Activated CD4-positive, alpha-beta memory T cell treated with anti-CD3 and anti-CD28 coated beads for 36 hours (primary cell): ENCODE data around the gene PDLIM5. TPM values are rescaled to one million over a fixed set of nuclear protein-coding genes. Genes with fewer than 3 reads are reported as not detected.

Experiments
- CTCF ChIA-PET: fragments of 350-600 bp; sonication (Branson Sonifier 250); formaldehyde crosslinking; loops from one replicate; lab custom pipeline; 2021; ENCODE audit warnings: antibody characterized with exemption, inconsistent platforms; lab: Charles Lee
- POLR2A ChIA-PET: fragments of 350-600 bp; sonication (Branson Sonifier 250); formaldehyde crosslinking; loops from one replicate; lab custom pipeline; 2021; ENCODE audit warnings: antibody characterized with exemption; lab: Charles Lee
- DNase-seq: peaks from one replicate; pipeline ENCODE4 v3.0.0-alpha.2; 2020
- H3K27ac Mint-ChIP-seq: one replicate; pipeline ENCODE4 v1.8.0; 2021; ENCODE audit warnings: mixed read lengths
- H3K27me3 Mint-ChIP-seq: one replicate; pipeline ENCODE4 v1.8.0; 2021; ENCODE audit warnings: mixed read lengths
- H3K36me3 Mint-ChIP-seq: one replicate; pipeline ENCODE4 v1.8.0; 2021; ENCODE audit warnings: mixed read lengths
- H3K4me1 Mint-ChIP-seq: one replicate; pipeline ENCODE4 v1.8.0; 2021; ENCODE audit warnings: low read depth, mixed read lengths
- H3K4me3 Mint-ChIP-seq: one replicate; pipeline ENCODE4 v1.8.0; 2021; ENCODE audit warnings: mild to moderate bottlenecking, mixed read lengths
- H3K9me3 Mint-ChIP-seq: one replicate; pipeline ENCODE4 v1.8.0; 2021; ENCODE audit warnings: mixed read lengths
- intact Hi-C: fragments of 100-400 bp; cut with micrococcal nuclease; formaldehyde crosslinking; loops from one replicate; pipeline ENCODE4 v1.15.1; 2023
- total RNA-seq, 2 experiments: library from RNA; stranded (reverse); gene quantifications; one replicate each; pipeline ENCODE4 v1.2.3, GENCODE V29; 2021

The PDLIM5 gene
- total RNA-seq, 2 experiments from 2014 or later, result 23.8 to 26.3 TPM

DNA sequence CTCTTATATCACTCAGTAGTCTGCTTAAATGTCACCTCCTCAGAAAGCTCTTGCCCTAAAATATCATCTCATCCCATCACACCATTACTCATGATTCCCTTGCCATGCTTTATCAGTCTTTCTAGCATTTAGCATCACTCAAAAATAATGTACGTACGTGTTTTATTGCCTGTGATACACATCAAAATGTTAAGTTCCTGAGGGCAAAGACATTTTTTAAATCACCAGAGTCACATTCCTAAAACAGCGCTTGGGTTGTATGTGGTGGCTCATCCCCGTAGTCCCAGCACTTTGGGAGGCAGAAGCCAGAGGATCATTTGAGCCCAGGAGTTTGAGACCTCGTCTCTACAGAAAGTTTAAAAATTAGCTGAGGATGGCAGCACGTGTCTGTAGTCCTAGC is 21.3 kb upstream of the PDLIM5 start:
- POLR2A ChIA-PET, result no interaction called here
- H3K9me3 Mint-ChIP-seq, result peaks cover 20% of the 10 kb centered on the region
- intact Hi-C loops, result no loop called here
- no peak for DNase-seq
- peaks cover 5% of the 10 kb centered on the region for H3K27me3 Mint-ChIP-seq
- peaks cover 4% of the 10 kb centered on the region for H3K36me3 Mint-ChIP-seq
- CTCF ChIA-PET, result interaction anchor here (1.2 kb wide), 1 partner anchor 24 kb away, joined by 5 read pairs; no protein-coding TSS in a partner anchor
- no peaks in the 10 kb centered on the region for H3K4me1 Mint-ChIP-seq
- no peak overlapping the region for H3K27ac Mint-ChIP-seq
- no peak overlapping the region for H3K4me3 Mint-ChIP-seq

DNA sequence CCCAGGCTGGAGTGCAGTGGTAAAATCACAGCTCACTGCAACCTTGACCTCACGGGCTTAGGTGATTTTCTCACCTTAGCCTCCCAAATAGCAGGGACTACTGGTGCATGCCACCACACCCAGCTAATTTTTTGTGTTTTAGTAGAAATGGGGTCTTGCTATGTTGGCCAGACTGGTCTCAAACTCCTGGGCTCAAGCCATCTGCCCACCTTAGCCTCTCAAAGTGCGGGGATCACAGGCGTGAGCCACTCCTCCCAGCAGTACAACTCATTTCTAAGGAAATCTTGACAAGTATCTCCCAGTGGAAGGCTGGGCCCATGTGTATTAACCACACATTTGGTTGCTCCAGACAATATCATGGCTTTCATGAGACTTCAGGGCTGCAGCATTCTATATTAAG is 20.4 kb upstream of the PDLIM5 start:
- ChIA-PET POLR2A (no interaction called here), CTCF (interaction anchor here (1.2 to 2.2 kb wide), 2 partner anchors 24 to 25 kb away, joined by 5 to 18 read pairs; no protein-coding TSS in a partner anchor)
- Mint-ChIP-seq H3K4me3 (no peak overlapping the region), H3K9me3 (peaks cover 13% of the 10 kb centered on the region), H3K27me3 (peaks cover 5% of the 10 kb centered on the region), H3K4me1 (no peaks in the 10 kb centered on the region), H3K27ac (no peak overlapping the region), H3K36me3 (peaks cover 2% of the 10 kb centered on the region)
- DNase-seq, result no peak
- intact Hi-C loops, result no loop called here

DNA sequence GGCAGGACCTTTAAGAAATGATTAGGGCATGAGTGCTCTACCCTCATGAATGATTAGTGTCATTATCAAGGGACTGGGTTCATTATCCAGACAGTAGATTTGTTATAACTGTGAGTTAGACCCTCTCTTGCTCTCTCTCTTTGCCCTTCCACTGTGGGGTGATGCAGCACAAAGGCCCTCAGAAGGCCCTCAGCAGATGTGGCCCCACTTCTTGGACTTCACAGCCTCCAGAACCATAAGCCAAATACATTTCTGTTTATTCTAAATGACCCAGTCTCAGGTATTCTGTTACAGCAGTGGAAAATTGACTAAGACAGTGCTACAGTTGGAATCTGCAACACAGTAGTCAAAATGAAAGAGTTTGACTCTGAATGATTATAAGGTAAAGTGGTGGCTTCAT is 17.2 kb upstream of the PDLIM5 start:
- Mint-ChIP-seq H3K4me1 (no peaks in the 10 kb centered on the region), H3K9me3 (peaks cover 3% of the 10 kb centered on the region), H3K4me3 (no peak overlapping the region), H3K27ac (no peak overlapping the region), H3K27me3 (peaks cover 8% of the 10 kb centered on the region), H3K36me3 (peaks cover 2% of the 10 kb centered on the region)
- intact Hi-C loops, result no loop called here
- CTCF ChIA-PET, result no interaction called here
- no peak for DNase-seq
- POLR2A ChIA-PET, result no interaction called here

DNA sequence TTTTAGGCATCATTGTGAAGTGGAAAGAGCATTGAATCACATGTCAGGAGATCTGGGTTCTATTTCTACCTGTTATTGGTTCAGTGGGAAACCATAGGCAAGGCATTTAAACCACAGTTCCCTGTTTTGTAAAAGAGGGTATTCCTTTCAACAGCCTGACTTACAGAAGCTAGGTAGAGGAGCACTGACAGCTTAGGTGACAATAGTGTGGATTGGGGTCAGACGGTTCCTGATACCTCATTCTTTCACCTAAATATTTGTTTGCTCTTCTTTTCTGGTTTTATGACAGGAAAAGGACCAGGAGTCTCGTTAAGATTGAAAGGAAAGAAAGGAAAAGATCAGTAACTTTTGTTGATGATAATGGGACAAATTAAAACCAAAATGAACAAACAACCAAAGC is 15.9 kb upstream of the PDLIM5 start:
- no peaks in the 10 kb centered on the region for H3K4me1 Mint-ChIP-seq
- H3K27ac Mint-ChIP-seq, result no peak overlapping the region
- POLR2A ChIA-PET, result no interaction called here

DNA sequence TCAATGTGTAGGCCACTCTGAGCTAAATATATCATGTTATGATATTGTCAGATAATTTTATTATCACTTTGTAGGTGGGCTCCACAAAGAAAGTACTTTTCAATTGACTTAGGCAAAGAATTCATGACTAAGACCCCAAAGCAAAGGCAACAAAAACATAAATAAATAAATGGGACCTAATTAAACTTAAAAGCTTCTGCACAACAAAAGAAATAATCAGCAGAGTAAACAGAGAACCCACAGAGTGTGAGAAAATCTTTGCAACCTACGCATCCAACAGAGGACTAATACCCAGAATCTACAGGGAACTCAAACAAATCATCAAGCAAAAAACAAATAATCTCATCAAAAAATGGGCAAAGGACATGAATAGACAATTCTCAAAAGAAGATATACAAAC is 15.2 kb upstream of the PDLIM5 start:
- H3K36me3 Mint-ChIP-seq, result peaks cover 2% of the 10 kb centered on the region
- CTCF ChIA-PET, result interaction anchor here (1.1 to 1.2 kb wide), 2 partner anchors 30 to 185 kb away, joined by 3 to 4 read pairs; no protein-coding TSS in a partner anchor
- DNase-seq, result no peak
- H3K27ac Mint-ChIP-seq, result no peak overlapping the region
- POLR2A ChIA-PET, result no interaction called here
- no peak overlapping the region for H3K4me3 Mint-ChIP-seq
- no peaks in the 10 kb centered on the region for H3K4me1 Mint-ChIP-seq
- H3K9me3 Mint-ChIP-seq, result peaks cover 3% of the 10 kb centered on the region
- intact Hi-C loops, result no loop called here
- H3K27me3 Mint-ChIP-seq, result peaks cover 8% of the 10 kb centered on the region

More for the DNA sequence above, 15.9 kb upstream of the PDLIM5 start:
- CTCF ChIA-PET, result interaction anchor here (1.2 kb wide), 1 partner anchor 186 kb away, joined by 4 read pairs; no protein-coding TSS in a partner anchor
- intact Hi-C loops, result no loop called here
- no peak overlapping the region for H3K4me3 Mint-ChIP-seq
- DNase-seq, result no peak
- H3K27me3 Mint-ChIP-seq, result peaks cover 8% of the 10 kb centered on the region
- peaks cover 2% of the 10 kb centered on the region for H3K36me3 Mint-ChIP-seq
- H3K9me3 Mint-ChIP-seq, result peaks cover 3% of the 10 kb centered on the region

DNA sequence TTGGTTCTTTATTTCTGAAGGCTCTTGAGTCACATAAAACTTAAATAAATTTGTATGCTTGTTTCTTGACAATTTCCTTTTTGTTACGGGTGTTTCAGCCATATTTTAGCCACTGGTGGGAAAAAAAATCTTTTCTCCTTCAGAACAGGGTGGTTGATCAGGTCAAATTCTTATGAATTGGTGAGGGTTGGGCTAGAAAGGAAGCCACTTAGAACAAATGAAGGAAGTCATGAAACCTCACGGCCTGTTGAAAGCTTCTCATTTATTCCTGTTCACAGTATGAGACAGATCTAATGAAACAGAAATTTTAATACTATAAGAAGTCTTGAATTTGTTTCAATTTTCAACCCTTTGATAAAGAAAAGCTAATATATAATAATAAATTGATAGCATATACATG is 12.1 kb upstream of the PDLIM5 start:
- Mint-ChIP-seq H3K27me3 (peaks cover 6% of the 10 kb centered on the region), H3K9me3 (peaks cover under 1% of the 10 kb centered on the region), H3K4me3 (no peak overlapping the region), H3K4me1 (no peaks in the 10 kb centered on the region), H3K27ac (no peak overlapping the region), H3K36me3 (no peaks in the 10 kb centered on the region)
- POLR2A ChIA-PET, result no interaction called here
- intact Hi-C loops, result no loop called here
- CTCF ChIA-PET, result interaction anchor here (1.8 kb wide), 1 partner anchor 32 kb away, joined by 4 read pairs; no protein-coding TSS in a partner anchor
- DNase-seq, result no peak

DNA sequence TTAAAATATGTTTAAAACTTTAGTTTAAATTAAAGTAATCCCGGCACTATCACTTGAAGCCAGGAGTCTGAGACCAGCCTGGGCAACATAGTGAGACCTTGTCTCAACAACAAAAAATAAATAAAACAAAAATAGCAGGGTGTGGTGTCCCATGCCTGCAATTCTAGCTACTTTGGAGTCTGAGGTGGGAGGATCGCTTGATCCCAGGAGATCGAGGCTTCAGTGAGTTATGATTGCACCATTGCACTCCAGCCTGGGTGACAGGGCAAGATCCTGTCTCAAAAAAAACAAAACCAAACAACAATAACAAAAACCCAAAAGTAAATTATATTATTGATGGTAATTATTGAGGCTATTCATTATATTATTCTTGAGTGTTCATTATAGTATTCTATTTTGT is 9.9 kb upstream of the PDLIM5 start:
- Mint-ChIP-seq H3K9me3 (no peaks in the 10 kb centered on the region), H3K27ac (no peak overlapping the region), H3K36me3 (no peaks in the 10 kb centered on the region), H3K4me1 (no peaks in the 10 kb centered on the region), H3K4me3 (no peak overlapping the region), H3K27me3 (peaks cover 6% of the 10 kb centered on the region)
- DNase-seq, result no peak
- intact Hi-C loops, result no loop called here
- CTCF ChIA-PET, result no interaction called here
- POLR2A ChIA-PET, result no interaction called here

DNA sequence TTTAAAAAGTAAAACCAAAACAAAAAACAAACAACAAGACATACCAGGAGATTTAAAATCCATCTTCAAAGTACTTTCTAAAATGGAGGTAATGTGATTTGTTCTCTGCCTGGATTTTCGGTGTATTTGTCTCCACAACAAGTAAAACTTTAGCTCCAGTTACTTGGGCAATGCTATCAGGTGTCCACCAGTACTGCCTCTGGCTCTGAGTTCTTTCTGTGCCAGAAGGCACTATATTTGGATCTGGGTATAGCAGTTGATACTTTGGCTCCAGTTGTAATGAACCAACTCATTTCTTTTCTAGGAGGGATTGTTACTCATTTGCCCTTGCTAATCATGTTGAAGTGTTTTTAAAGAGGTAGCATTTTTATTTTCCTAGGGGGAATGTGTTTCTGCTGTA is 9.5 kb upstream of the PDLIM5 start:
- H3K27ac Mint-ChIP-seq, result no peak overlapping the region
- intact Hi-C loops, result no loop called here
- no peak overlapping the region for H3K4me3 Mint-ChIP-seq
- no peak for DNase-seq
- H3K4me1 Mint-ChIP-seq, result no peaks in the 10 kb centered on the region
- POLR2A ChIA-PET, result no interaction called here
- no peaks in the 10 kb centered on the region for H3K9me3 Mint-ChIP-seq
- CTCF ChIA-PET, result no interaction called here
- H3K36me3 Mint-ChIP-seq, result no peaks in the 10 kb centered on the region
- H3K27me3 Mint-ChIP-seq, result peaks cover 7% of the 10 kb centered on the region

DNA sequence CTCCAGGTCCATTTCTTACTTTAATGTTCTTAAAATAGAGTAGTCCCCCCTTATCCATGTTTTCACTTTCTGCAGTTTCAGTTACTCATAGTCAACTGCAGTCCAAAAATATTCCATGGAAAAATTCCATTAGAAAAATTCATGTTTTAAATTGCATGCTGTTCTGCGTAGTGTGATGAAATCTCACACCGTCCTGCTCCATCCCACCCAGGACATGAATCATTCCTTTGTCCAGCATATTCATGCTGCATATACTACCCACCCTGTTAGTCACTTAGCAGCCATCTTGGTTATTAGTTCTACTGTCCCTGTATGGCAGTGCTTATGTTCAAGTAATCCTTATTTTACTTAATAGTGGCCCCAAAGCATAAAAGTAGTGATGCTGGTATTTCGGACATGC is 5.4 kb upstream of the PDLIM5 start:
- DNase-seq, result no peak
- Mint-ChIP-seq H3K4me1 (peaks cover 6% of the 10 kb centered on the region), H3K27ac (no peak overlapping the region), H3K4me3 (no peak overlapping the region), H3K27me3 (peaks cover 19% of the 10 kb centered on the region), H3K9me3 (no peaks in the 10 kb centered on the region), H3K36me3 (no peaks in the 10 kb centered on the region)
- ChIA-PET POLR2A (no interaction called here), CTCF (no interaction called here)
- intact Hi-C loops, result no loop called here

DNA sequence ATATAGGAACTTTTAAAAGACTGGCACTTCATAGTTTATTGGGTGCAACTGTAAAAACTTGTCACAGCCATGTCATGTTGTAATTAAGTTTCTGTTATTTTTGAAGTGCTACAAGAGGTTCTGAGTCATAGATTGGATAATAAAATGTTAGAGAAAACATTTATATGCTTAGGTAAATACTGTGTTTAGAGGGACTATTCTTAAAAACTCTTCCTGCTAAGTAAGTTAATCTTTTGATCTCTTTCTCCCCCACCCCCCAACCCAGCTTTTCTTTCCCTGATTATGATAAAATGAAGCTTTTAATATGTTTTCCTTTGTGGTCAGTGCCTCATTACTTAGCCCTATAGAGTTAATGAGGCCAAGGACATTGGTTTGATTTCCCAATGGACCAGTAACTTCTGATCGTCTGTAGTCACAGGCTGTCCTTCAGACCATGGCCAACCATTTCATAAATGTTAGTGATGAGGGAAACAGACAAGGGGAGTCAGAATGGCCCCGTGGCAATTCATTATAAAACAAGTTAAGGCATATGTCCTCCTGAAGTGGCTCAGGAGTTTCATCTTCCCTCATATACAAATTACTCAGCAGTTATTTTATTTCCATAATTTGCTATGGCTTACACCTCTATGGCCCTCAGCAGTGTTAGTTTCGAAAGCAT is 3.9 kb upstream of the PDLIM5 start:
- no peaks in the 10 kb centered on the region for H3K36me3 Mint-ChIP-seq
- ChIA-PET CTCF (no interaction called here), POLR2A (no interaction called here)
- intact Hi-C loops, result no loop called here
- H3K4me1 Mint-ChIP-seq, result peaks cover 8% of the 10 kb centered on the region
- DNase-seq, result no peak
- no peak overlapping the region for H3K27ac Mint-ChIP-seq
- peaks cover 19% of the 10 kb centered on the region for H3K27me3 Mint-ChIP-seq
- H3K4me3 Mint-ChIP-seq, result no peak overlapping the region
- H3K9me3 Mint-ChIP-seq, result no peaks in the 10 kb centered on the region

DNA sequence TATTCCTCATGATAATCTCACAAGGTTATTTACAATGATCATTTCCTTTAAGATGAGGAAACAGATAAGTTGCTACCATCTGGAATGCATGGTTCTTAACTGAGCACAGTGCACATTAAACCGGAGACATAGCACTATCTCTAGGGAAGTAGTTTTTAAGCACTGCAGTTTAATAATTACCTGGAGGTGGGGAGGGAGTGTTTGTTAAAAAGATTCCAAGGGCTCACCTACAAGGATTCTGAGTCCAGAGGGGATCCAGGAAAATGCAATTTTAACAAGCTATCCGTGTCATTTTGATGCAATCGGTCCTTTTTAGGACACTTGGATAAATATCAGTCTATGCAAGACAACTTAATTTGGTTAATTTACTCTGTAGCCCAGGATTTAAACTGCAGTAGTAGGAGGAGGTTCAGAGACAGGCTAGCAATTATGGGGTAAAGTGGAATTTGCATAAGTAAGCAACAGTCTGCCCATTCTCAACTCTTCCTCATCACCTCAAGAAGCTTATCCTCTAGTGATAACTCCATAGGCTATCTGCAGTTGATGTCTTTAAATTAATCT is 2.8 kb upstream of the PDLIM5 start:
- H3K9me3 Mint-ChIP-seq, result no peaks in the 10 kb centered on the region
- H3K4me1 Mint-ChIP-seq, result peaks cover 15% of the 10 kb centered on the region
- peaks cover 19% of the 10 kb centered on the region for H3K27me3 Mint-ChIP-seq
- intact Hi-C loops, result no loop called here
- H3K27ac Mint-ChIP-seq, result no peak overlapping the region
- ChIA-PET CTCF (interaction anchor here (0.6 to 3.2 kb wide), 2 partner anchors 42 to 70 kb away, joined by 3 to 11 read pairs; no protein-coding TSS in a partner anchor), POLR2A (no interaction called here)
- H3K36me3 Mint-ChIP-seq, result no peaks in the 10 kb centered on the region
- no peak for DNase-seq
- no peak overlapping the region for H3K4me3 Mint-ChIP-seq

DNA sequence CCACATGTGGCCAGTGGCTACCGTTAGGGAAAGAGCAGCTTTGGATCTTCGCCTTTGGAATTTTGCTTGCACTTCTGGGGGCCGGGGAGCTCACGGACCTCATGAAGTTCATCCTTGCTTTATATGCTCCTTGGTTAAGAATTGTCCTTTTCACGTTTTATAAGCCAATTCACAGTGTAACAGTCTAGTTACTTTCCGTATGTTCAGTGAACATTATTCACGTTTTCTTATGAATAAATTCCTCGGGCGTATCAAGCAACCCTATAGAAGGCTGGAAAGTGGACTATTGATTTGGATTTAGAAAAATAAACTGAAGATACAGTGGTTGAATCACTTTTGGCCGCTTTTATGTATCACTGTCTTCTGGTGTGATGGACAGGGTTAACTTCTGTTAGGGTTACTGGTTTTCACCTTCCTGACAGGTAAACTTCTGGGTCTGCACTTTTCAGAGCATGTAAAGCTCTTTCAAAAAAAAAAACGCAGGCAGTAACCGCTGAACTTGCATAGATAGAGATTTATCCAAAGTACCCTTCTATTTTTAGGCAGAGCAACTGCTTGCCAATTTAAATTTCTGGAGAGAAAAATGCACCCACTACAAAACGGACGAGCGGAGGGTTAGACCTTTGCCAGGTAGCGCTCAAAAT is 569 bp upstream of the PDLIM5 start:
- Mint-ChIP-seq H3K27ac (peak overlapping the region; percentile 43), H3K9me3 (no peaks in the 10 kb centered on the region), H3K27me3 (peaks cover 16% of the 10 kb centered on the region), H3K36me3 (no peaks in the 10 kb centered on the region), H3K4me1 (peaks cover 15% of the 10 kb centered on the region), H3K4me3 (peak overlapping the region; percentile 81)
- CTCF ChIA-PET, result interaction anchor here (3.2 kb wide), 1 partner anchor 44 kb away, joined by 11 read pairs; no protein-coding TSS in a partner anchor
- POLR2A ChIA-PET, result interaction anchor here (0.7 kb wide), 1 partner anchor 12 kb away, joined by 3 read pairs; no protein-coding TSS in a partner anchor
- intact Hi-C loops, result loop anchor here (1.0 to 5.0 kb wide), 4 partner anchors 56 to 244 kb away; partner anchors contain the start of gene SMARCAD1
- no peak for DNase-seq
